ENCODE results near the gene CORO7. TPM values are rescaled to one million over a fixed set of nuclear protein-coding genes. Genes with fewer than 3 reads are reported as not detected.

Gene CORO7
- total and polyA plus RNA-seq, 2 donors (not counting 1 experiment from before 2014, with no cell fraction given) = 117 to 230 TPM

DNA sequence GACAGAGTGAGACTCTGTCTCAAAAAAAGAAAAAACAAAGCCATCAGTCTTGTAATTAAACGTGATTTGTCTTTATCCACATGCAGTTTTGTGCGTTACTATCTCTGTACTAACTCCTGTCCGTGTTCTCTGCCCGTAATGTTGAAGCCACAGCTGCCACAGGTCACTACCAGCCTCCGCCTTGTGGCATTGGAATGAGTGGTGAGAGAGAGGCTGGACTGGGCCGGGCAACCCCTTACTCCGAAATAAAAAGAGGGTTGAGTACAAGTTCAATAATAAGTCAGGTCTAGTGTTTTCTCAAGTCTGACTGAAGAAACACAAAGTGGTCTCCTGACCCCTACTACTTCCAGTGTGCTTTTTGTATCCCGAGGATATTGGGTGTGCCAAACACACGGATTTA, 14.6 kb upstream of the CORO7 start:
- CTCF ChIA-PET = no interaction called here
- Histone ChIP-seq H3K9ac (ENCODE audit: low read length) (no peak overlapping the region), H3K27me3 (replicated peaks in 1 of 4; ENCODE audit: control extremely low read depth in 1 of 4, control insufficient read depth in 3 of 4, insufficient read depth in 4 of 4, low read length in 3 of 4) (no peaks in the 10 kb centered on the region), H3K4me1 (ENCODE audit: control insufficient read depth in 2 of 2, insufficient read depth in 2 of 2, low read length in 2 of 2) (peaks cover 10 to 14% of the 10 kb centered on the region in 2 donors), H3K36me3 (replicated peaks in 1 of 2; ENCODE audit: control extremely low read depth in 1 of 2, control insufficient read depth in 1 of 2, extremely low read depth in 1 of 2, insufficient read depth in 2 of 2, low read length in 1 of 2) (peaks cover 12 to 30% of the 10 kb centered on the region in 2 experiments), H3K79me2 (ENCODE audit: control insufficient read depth, insufficient read depth, low read length) (peaks cover 89% of the 10 kb centered on the region), H3K4me3 (ENCODE audit: control extremely low read depth in 1 of 5, extremely low read depth in 1 of 5, insufficient read depth in 1 of 5, low read depth in 2 of 5, low read length in 4 of 5) (no peak overlapping the region), H3K9me3 (ENCODE audit: control extremely low read depth in 1 of 3, control insufficient read depth in 2 of 3, insufficient read depth in 1 of 3, low read length in 2 of 3) (no peaks in the 10 kb centered on the region), H3K27ac (ENCODE audit: low read length in 2 of 2) (no peak overlapping the region), H4K20me1 (ENCODE audit: control insufficient read depth, insufficient read depth, low read length, poor library complexity, severe bottlenecking) (peaks cover 3% of the 10 kb centered on the region), H3K4me2 (replicated peaks; ENCODE audit: low read depth, low read length, poor library complexity, severe bottlenecking) (no peak overlapping the region), H2AFZ (ENCODE audit: insufficient read depth, low read depth, low read length, poor library complexity, severe bottlenecking) (no peak overlapping the region)
- no peak overlapping the region for H3K4me3 Mint-ChIP-seq
- 93% methylated on average over 5 of the region's 9 CpGs for whole genome bisulfite sequencing (ENCODE audit: insufficient coverage)
- intact Hi-C loops (cut with micrococcal nuclease) = no loop called here
- no peaks in the 10 kb centered on the region for H3K9me3 Mint-ChIP-seq (ENCODE audit: insufficient read depth)
- no peak for DNase-seq
- H3K4me1 Mint-ChIP-seq = peaks cover 14% of the 10 kb centered on the region
- no peak for ATAC-seq (ENCODE audit: low read depth)
- no peak for TF ChIP-seq EZH2 (IDR thresholded peaks at IDR 0.05; ENCODE audit: borderline replicate concordance, insufficient read depth, low read depth, low read length, poor library complexity, severe bottlenecking)
- TF ChIP-seq, protein P1, sequence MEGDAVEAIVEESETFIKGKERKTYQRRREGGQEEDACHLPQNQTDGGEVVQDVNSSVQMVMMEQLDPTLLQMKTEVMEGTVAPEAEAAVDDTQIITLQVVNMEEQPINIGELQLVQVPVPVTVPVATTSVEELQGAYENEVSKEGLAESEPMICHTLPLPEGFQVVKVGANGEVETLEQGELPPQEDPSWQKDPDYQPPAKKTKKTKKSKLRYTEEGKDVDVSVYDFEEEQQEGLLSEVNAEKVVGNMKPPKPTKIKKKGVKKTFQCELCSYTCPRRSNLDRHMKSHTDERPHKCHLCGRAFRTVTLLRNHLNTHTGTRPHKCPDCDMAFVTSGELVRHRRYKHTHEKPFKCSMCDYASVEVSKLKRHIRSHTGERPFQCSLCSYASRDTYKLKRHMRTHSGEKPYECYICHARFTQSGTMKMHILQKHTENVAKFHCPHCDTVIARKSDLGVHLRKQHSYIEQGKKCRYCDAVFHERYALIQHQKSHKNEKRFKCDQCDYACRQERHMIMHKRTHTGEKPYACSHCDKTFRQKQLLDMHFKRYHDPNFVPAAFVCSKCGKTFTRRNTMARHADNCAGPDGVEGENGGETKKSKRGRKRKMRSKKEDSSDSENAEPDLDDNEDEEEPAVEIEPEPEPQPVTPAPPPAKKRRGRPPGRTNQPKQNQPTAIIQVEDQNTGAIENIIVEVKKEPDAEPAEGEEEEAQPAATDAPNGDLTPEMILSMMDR (IDR thresholded peaks at IDR 0.05) = no peak
- H3K27me3 Mint-ChIP-seq = no peaks in the 10 kb centered on the region
- no peak overlapping the region for H3K27ac Mint-ChIP-seq
- POLR2A ChIA-PET = no interaction called here

DNA sequence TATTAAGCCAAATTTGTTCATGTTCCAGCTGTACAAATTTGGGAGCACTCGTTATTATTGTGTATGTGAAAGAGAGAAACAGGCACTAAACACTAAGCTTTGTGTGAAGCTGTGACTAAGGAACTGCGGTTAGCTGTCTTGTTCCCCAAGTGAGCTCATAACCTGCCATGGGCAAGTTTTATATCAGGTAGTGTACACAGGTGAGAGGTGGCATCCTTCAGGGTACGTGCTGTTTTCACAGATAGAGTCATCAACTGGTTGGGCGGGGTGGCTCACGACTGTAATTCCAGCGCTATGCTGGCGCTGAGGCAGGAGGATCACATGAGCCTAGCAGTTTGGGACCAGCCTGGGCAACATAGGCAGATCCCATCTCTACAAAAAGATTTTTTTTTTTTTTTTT, 12.1 kb upstream of the CORO7 start:
- Histone ChIP-seq H3K9ac (ENCODE audit: low read length) (no peak overlapping the region), H2AFZ (ENCODE audit: insufficient read depth, low read depth, low read length, poor library complexity, severe bottlenecking) (no peak overlapping the region), H3K27me3 (replicated peaks in 1 of 4; ENCODE audit: control extremely low read depth in 1 of 4, control insufficient read depth in 3 of 4, insufficient read depth in 4 of 4, low read length in 3 of 4) (no peaks in the 10 kb centered on the region), H3K4me2 (replicated peaks; ENCODE audit: low read depth, low read length, poor library complexity, severe bottlenecking) (no peak overlapping the region), H3K27ac (ENCODE audit: low read length in 2 of 2) (no peak overlapping the region), H3K4me1 (ENCODE audit: control insufficient read depth in 2 of 2, insufficient read depth in 2 of 2, low read length in 2 of 2) (peaks cover 14 to 20% of the 10 kb centered on the region in 2 donors), H3K36me3 (replicated peaks in 1 of 2; ENCODE audit: control extremely low read depth in 1 of 2, control insufficient read depth in 1 of 2, extremely low read depth in 1 of 2, insufficient read depth in 2 of 2, low read length in 1 of 2) (peaks cover 4 to 15% of the 10 kb centered on the region in 2 experiments), H3K79me2 (ENCODE audit: control insufficient read depth, insufficient read depth, low read length) (peaks cover 74% of the 10 kb centered on the region), H3K4me3 (ENCODE audit: control extremely low read depth in 1 of 5, extremely low read depth in 1 of 5, insufficient read depth in 1 of 5, low read depth in 2 of 5, low read length in 4 of 5) (no peak overlapping the region), H3K9me3 (ENCODE audit: control extremely low read depth in 1 of 3, control insufficient read depth in 2 of 3, insufficient read depth in 1 of 3, low read length in 2 of 3) (no peaks in the 10 kb centered on the region), H4K20me1 (ENCODE audit: control insufficient read depth, insufficient read depth, low read length, poor library complexity, severe bottlenecking) (peaks cover 3% of the 10 kb centered on the region)
- Mint-ChIP-seq H3K27ac (no peak overlapping the region), H3K27me3 (no peaks in the 10 kb centered on the region), H3K9me3 (ENCODE audit: insufficient read depth) (no peaks in the 10 kb centered on the region), H3K4me3 (no peak overlapping the region), H3K4me1 (peaks cover 25% of the 10 kb centered on the region)
- TF ChIP-seq, protein P1 (IDR thresholded peaks at IDR 0.05) = no peak
- no peak for TF ChIP-seq EZH2 (IDR thresholded peaks at IDR 0.05; ENCODE audit: borderline replicate concordance, insufficient read depth, low read depth, low read length, poor library complexity, severe bottlenecking)
- ChIA-PET CTCF (interaction anchor here (0.6 to 1.1 kb wide), 3 partner anchors 24 to 120 kb away, joined by 4 to 5 read pairs (median 4); no protein-coding TSS in a partner anchor), POLR2A (no interaction called here)
- intact Hi-C loops (cut with micrococcal nuclease) = no loop called here
- DNase-seq (no peak), ATAC-seq (ENCODE audit: low read depth) (no peak)
- WGBS (ENCODE audit: insufficient coverage) = 91% methylated on average over 6 of the region's 7 CpGs
